ENCODE data around the gene UBL7. TPM values are rescaled to one million over a fixed set of nuclear protein-coding genes. Genes with fewer than 3 reads are reported as not detected.

The UBL7 gene
- total RNA-seq, 1 experiment from 2014 or later, result 65.3 TPM

GRCh38 chr15:74451322-74451721, 9.6 kb downstream of the UBL7 start (continued):
- TF ChIP-seq ATF3 (IDR thresholded peaks at IDR 0.05) (no peak), SP1 (IDR thresholded peaks at IDR 0.05; ENCODE audit: low read depth) (no peak), YY1 (IDR thresholded peaks at IDR 0.05; ENCODE audit: extremely low read depth, insufficient replicate concordance, low read depth, low read length) (no peak), EZH2phosphoT487 (IDR thresholded peaks at IDR 0.05; ENCODE audit: borderline replicate concordance) (no peak), FOSL1 (IDR thresholded peaks at IDR 0.05; ENCODE audit: low read depth) (no peak), EZH2 (IDR thresholded peaks at IDR 0.05) (no peak)

GRCh38 chr15:74449643-74450205, 11.2 kb downstream of the UBL7 start:
- ChIA-PET CTCF (no interaction called here), POLR2A (interaction anchor here (2.2 kb wide), 1 partner anchor 12 kb away, joined by 7 read pairs; the partner anchor contains the start of gene UBL7), RAD21 (ENCODE audit: low non-redundant PET in 1 of 2, low total read pairs in 2 of 2, uncharacterized antibody in 2 of 2, unreplicated experiment in 2 of 2) (no interaction called here)
- no peaks in the 10 kb centered on the region for H3K9me3 ChIP-seq (ENCODE audit: control insufficient read depth in 1 of 2, insufficient read depth in 1 of 2, low read depth in 1 of 2, low read length in 2 of 2)
- H3K27ac ChIP-seq (ENCODE audit: low read depth, low read length), result no peak overlapping the region
- H3K27me3 ChIP-seq (ENCODE audit: insufficient read depth, low read length), result no peaks in the 10 kb centered on the region
- H3K79me2 ChIP-seq (ENCODE audit: insufficient read depth, low read length), result no peaks in the 10 kb centered on the region
- no peak overlapping the region for H2AFZ ChIP-seq (ENCODE audit: low read depth, low read length, poor library complexity, severe bottlenecking)
- no peaks in the 10 kb centered on the region for H4K20me1 ChIP-seq (ENCODE audit: insufficient read depth)
- H3K4me3 ChIP-seq (replicated peaks in 1 of 2; ENCODE audit: low read depth in 1 of 2, low read length in 2 of 2), result no peak overlapping the region
- BruUV-seq (replicated peaks), result no TSS peak
- no peak for DNase-seq (ENCODE audit: low read depth, low spot score)
- no peaks in the 10 kb centered on the region for H3K4me1 ChIP-seq (ENCODE audit: control insufficient read depth in 1 of 2, insufficient read depth in 2 of 2, low read length in 2 of 2)
- TF ChIP-seq ZBTB33 (IDR thresholded peaks at IDR 0.05; ENCODE audit: extremely low read depth, insufficient replicate concordance, low read length) (no peak), EZH2phosphoT487 (IDR thresholded peaks at IDR 0.05; ENCODE audit: borderline replicate concordance) (no peak), SRF (IDR thresholded peaks at IDR 0.05; ENCODE audit: low read depth) (no peak), SP1 (IDR thresholded peaks at IDR 0.05; ENCODE audit: low read depth) (no peak), ZFX (IDR thresholded peaks at IDR 0.05) (no peak), CEBPB (IDR thresholded peaks at IDR 0.05; ENCODE audit: low read depth) (no peak), SIN3A (IDR thresholded peaks at IDR 0.05; ENCODE audit: low read depth) (no peak)
- H3K9me2 ChIP-seq (ENCODE audit: insufficient read depth), result no peaks in the 10 kb centered on the region
- H3K9ac ChIP-seq (ENCODE audit: low read length), result no peak overlapping the region
- H3K36me3 ChIP-seq (ENCODE audit: control insufficient read depth in 1 of 2, insufficient read depth in 2 of 2, low read length in 2 of 2), result peaks cover 0 to 24% of the 10 kb centered on the region in 2 experiments; a peak in 3 of 4 replicates
- intact Hi-C loops (cut with micrococcal nuclease), result no loop called here
- H3K4me2 ChIP-seq (ENCODE audit: low read length), result no peak overlapping the region
- ATAC-seq, result no peak
